Upper lobe of left lung (tissue), 6 donors: ENCODE data around the gene TSHZ2. TPM values are rescaled to one million over a fixed set of nuclear protein-coding genes. Genes with fewer than 3 reads are reported as not detected.

Source experiments
- ATAC-seq, 2 donors: fragments of 200-7000 bp; cut with Tn5 transposase; one replicate each; pipeline ENCODE4 v1.9.1; 2022; ENCODE audit warnings: mild to moderate bottlenecking in 2 of 2, moderate library complexity in 2 of 2; ENCODE audit not compliant: low FRiP score in 2 of 2
- DNase-seq, 2 donors: peaks; one replicate each; pipeline ENCODE4 v3.0.0-alpha.2; 2019 to 2020
- H3K27ac ChIP-seq, 4 donors: fragments of 200-600 bp; sonication (generic); one replicate each; pipeline ENCODE4 v1.5.1; 2016 to 2019
- H3K27me3 ChIP-seq, 4 donors: fragments of 200-600 bp; sonication (generic); one replicate each; pipeline ENCODE4 v1.5.1; 2017 to 2019
- H3K36me3 ChIP-seq, 4 donors: fragments of 200-600 bp; sonication (generic); one replicate each; pipeline ENCODE4 v1.5.1; 2016 to 2019
- H3K4me1 ChIP-seq, 4 donors: fragments of 200-600 bp; sonication (generic); one replicate each; pipeline ENCODE4 v1.5.1; 2018 to 2019
- H3K4me3 ChIP-seq, 4 donors: fragments of 200-600 bp; sonication (generic); one replicate each; pipeline ENCODE4 v1.5.1; 2017 to 2019; ENCODE audit warnings: mild to moderate bottlenecking in 2 of 4, moderate library complexity in 1 of 4
- H3K9me3 ChIP-seq, 4 donors: fragments of 200-600 bp; sonication (generic); one replicate each; pipeline ENCODE4 v1.5.1; 2018 to 2019
- EP300 ChIP-seq, 4 donors: sonication (generic); formaldehyde crosslinking; IDR thresholded peaks; one replicate each; pipeline ENCODE4 v1.5.1; 2017; ENCODE audit warnings: antibody characterized with exemption in 4 of 4, control low read depth in 2 of 4
- POLR2A ChIP-seq, 4 donors: fragments of 450-650 bp; IDR thresholded peaks; one replicate each; pipeline ENCODE4 v1.5.1; 2016 to 2017; ENCODE audit warnings: antibody characterized with exemption in 4 of 4, mild to moderate bottlenecking in 2 of 4
- POLR2AphosphoS5 ChIP-seq, 2 donors: sonication (generic); formaldehyde crosslinking; IDR thresholded peaks; one replicate each; pipeline ENCODE4 v1.5.1; 2017; ENCODE audit warnings: antibody characterized with exemption in 2 of 2
- WGBS, 2 donors: methylation state at CpG; one replicate each; pipeline ENCODE4 v1.1.5; 2017 to 2018; 5-methylcytosine and 5-hydroxymethylcytosine counted together
- total RNA-seq, 6 donors: library from RNA; depleted of rRNA in 4 of 6; stranded (reverse); fragments of >200 nt in 4 of 6; gene quantifications; one replicate each; pipeline versions ENCODE4 v1.1.0 to v1.2.1, GENCODE V29; 2016 to 2021
- TF ChIP-seq, protein P1 (sequence below), 6 experiments: fragments of 450-650 bp in 4 of 6; fragments of 200-600 bp in 2 of 6; sonication (generic) in 2 of 6; IDR thresholded peaks; one replicate each; pipeline ENCODE4 v1.5.1; 2016 to 2019; ENCODE audit warnings: antibody characterized with exemption in 6 of 6
- donor health status: DM: no; HTN: no; CAD: no; lungs with moderate emphysema.
- donor health status: DM: no; HTN: yes; CAD: no; lungs with severe emphysema.

The TSHZ2 gene
- total RNA-seq, 6 donors from 2014 or later = 1.8 to 10.0 (median 3.2) TPM

DNA sequence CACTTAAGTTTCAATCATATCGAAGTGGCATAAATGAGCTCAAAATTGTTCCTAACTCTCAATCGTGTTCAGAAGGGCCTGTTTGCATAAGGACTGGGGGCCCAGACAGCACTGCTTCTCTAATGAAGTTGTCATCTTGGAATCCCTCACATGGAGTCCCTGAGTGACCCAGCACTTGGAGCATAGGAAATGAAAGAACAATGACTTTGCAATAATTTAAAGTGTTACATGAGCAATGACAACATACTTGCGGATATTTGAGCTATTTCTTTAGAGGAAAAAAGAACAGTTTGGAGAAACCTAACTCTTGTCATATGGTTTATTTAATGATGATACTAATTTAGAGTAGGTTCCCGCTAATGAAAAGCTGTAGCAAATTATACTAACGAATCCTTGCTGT, 239.9 kb downstream of the TSHZ2 start:
- Histone ChIP-seq H3K27ac (no peak overlapping the region), H3K27me3 (no peaks in the 10 kb centered on the region), H3K36me3 (no peaks in the 10 kb centered on the region), H3K4me3 (no peak overlapping the region), H3K4me1 (peaks cover 0 to 5% (median 0%) of the 10 kb centered on the region in 4 donors), H3K9me3 (no peaks in the 10 kb centered on the region)
- ATAC-seq = no peak
- no peak for DNase-seq
- TF ChIP-seq, protein P1, sequence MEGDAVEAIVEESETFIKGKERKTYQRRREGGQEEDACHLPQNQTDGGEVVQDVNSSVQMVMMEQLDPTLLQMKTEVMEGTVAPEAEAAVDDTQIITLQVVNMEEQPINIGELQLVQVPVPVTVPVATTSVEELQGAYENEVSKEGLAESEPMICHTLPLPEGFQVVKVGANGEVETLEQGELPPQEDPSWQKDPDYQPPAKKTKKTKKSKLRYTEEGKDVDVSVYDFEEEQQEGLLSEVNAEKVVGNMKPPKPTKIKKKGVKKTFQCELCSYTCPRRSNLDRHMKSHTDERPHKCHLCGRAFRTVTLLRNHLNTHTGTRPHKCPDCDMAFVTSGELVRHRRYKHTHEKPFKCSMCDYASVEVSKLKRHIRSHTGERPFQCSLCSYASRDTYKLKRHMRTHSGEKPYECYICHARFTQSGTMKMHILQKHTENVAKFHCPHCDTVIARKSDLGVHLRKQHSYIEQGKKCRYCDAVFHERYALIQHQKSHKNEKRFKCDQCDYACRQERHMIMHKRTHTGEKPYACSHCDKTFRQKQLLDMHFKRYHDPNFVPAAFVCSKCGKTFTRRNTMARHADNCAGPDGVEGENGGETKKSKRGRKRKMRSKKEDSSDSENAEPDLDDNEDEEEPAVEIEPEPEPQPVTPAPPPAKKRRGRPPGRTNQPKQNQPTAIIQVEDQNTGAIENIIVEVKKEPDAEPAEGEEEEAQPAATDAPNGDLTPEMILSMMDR (IDR thresholded peaks at IDR 0.05) = no peak
- no peak for TF ChIP-seq POLR2A (IDR thresholded peaks at IDR 0.05)
- no peak for TF ChIP-seq EP300 (IDR thresholded peaks at IDR 0.05)
- no peak for TF ChIP-seq POLR2AphosphoS5 (IDR thresholded peaks at IDR 0.05)
- 78 to 79% methylated on average over 5 of the region's 5 CpGs for WGBS, 2 donors

DNA sequence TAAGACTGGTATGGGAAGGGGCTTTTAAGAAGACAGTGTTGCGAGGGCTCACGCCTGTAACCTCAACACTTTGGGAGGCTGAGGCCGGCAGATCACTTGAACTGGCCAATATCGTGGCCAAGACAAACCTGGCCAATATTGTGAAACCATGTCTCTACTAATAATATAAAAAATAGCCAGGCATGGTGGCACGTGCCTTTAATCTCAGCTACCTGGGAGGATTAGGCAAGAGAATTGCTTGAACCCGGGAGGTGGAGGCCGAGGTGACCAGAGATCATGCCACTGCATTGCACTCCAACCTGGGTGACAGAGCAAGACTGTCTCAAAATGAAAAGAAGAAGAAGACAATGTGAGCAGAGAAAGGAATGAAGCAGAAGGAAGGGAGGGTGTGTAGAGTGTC, 242.2 kb downstream of the TSHZ2 start:
- Histone ChIP-seq H3K9me3 (no peaks in the 10 kb centered on the region), H3K4me3 (no peak overlapping the region), H3K4me1 (peaks cover 0 to 7% (median 0%) of the 10 kb centered on the region in 4 donors), H3K36me3 (no peaks in the 10 kb centered on the region), H3K27me3 (no peaks in the 10 kb centered on the region), H3K27ac (no peak overlapping the region)
- 90 to 94% methylated on average over 7 of the region's 7 CpGs for WGBS, 2 donors
- no peak for DNase-seq
- ATAC-seq = no peak
- TF ChIP-seq POLR2A (IDR thresholded peaks at IDR 0.05) (no peak), EP300 (IDR thresholded peaks at IDR 0.05) (no peak), POLR2AphosphoS5 (IDR thresholded peaks at IDR 0.05) (no peak)
- TF ChIP-seq, protein P1 (IDR thresholded peaks at IDR 0.05) = no peak

DNA sequence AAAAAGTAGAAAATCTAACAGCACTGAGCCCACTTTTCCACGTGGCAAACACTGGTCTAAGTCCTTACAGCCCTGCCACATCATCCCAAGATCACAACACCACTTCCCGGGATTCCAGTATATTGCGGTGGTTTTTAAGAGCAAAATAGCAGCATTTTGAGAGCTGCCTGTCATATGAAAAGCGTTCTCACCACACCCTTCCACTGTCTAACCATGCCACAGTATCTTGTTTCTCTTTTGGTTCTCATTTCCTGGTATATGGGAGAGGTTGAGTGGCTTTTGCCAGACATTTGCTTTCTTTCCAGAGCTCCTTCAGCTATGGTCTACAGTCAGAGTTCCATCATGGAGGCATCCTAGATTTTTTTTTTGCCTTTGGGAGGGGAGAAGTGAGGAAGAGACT, 243.0 kb downstream of the TSHZ2 start:
- ATAC-seq = no peak
- Histone ChIP-seq H3K4me3 (no peak overlapping the region), H3K4me1 (peaks cover 0 to 7% (median 0%) of the 10 kb centered on the region in 4 donors), H3K9me3 (no peaks in the 10 kb centered on the region), H3K36me3 (no peaks in the 10 kb centered on the region), H3K27ac (no peak overlapping the region), H3K27me3 (no peaks in the 10 kb centered on the region)
- no peak for DNase-seq
- TF ChIP-seq, protein P1 (IDR thresholded peaks at IDR 0.05) = no peak
- TF ChIP-seq POLR2A (IDR thresholded peaks at IDR 0.05) (no peak), POLR2AphosphoS5 (IDR thresholded peaks at IDR 0.05) (no peak), EP300 (IDR thresholded peaks at IDR 0.05) (no peak)
- 66 to 72% methylated on average over 4 of the region's 4 CpGs for WGBS, 2 donors

DNA sequence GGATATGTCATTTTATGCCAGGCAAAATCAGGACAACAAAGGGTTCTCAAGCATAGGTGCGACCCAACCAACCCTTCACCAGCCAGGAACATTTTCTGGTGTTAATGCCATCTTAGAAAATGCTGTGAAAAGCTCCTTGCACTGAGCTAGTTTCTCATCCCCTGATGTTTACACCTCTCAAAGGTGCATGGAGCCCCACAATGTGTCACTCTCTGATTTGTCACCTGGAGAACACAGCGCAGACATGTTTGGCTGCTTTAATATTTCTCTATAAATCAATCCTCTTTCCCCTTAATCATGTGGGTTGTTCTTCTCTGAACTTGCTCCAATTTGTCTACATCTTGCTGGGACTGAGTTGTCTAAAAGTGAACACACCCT, 244.3 kb downstream of the TSHZ2 start:
- no peaks in the 10 kb centered on the region for H3K27me3 ChIP-seq
- TF ChIP-seq EP300 (IDR thresholded peaks at IDR 0.05) = no peak
- TF ChIP-seq, protein P1 (IDR thresholded peaks at IDR 0.05) = no peak
- TF ChIP-seq POLR2AphosphoS5 (IDR thresholded peaks at IDR 0.05) = no peak
- TF ChIP-seq POLR2A (IDR thresholded peaks at IDR 0.05) = no peak
- H3K9me3 ChIP-seq = no peaks in the 10 kb centered on the region
- no peak overlapping the region for H3K4me3 ChIP-seq
- peaks cover 0 to 7% (median 0%) of the 10 kb centered on the region in 4 donors for H3K4me1 ChIP-seq
- no peak overlapping the region for H3K27ac ChIP-seq
- 88 to 93% methylated on average over 2 of the region's 2 CpGs for WGBS, 2 donors
- no peaks in the 10 kb centered on the region for H3K36me3 ChIP-seq
- DNase-seq (no peak), ATAC-seq (no peak)

DNA sequence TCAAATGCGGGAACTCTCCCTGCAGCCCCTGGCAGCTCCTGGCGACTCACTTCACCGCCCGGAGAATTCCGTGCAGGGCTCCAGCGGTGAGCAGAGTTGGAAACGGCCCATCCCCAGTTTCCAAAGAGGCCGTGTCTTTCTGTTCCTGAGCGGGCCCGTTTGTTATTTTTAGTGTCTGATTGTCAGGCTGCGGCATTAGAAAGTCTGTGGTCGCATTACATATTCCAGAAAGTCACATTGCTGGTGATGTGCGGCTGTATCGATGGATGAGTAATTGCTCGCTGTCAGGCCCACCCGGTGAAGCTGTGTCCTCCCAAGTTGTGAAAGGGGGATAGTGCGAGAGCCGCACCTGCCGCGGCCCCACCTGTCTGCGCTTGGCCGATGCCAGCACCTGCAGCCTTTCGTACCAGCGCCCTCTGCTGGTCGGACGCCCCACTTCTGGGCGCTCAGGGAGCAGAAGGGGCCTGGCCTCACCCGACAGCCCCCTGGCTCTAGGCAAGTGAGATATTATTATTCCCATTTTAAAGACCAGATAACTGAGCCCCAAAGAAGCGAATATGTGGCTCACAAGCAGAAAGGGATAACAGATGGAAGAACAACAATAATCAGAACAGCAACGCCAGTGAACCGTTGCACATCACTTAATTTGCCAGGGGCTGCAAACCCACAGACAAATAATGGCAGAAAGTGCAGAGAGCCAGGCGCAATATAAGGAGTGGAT, 244.9 kb downstream of the TSHZ2 start:
- 17 to 26% methylated on average over 21 to 29 of the region's 32 CpGs for WGBS, 2 donors
- peak overlapping the region in 1 of 4 donors; percentile 2 for H3K4me3 ChIP-seq
- H3K4me1 ChIP-seq = peaks cover 0 to 7% (median 0%) of the 10 kb centered on the region in 4 donors
- TF ChIP-seq, protein P1 (IDR thresholded peaks at IDR 0.05) = peak; percentile 72 to 84 (median 81)
- TF ChIP-seq EP300 (IDR thresholded peaks at IDR 0.05) = no peak
- no peak for TF ChIP-seq POLR2AphosphoS5 (IDR thresholded peaks at IDR 0.05)
- no peaks in the 10 kb centered on the region for H3K9me3 ChIP-seq
- ATAC-seq = peak; percentile 78
- H3K27ac ChIP-seq = no peak overlapping the region
- peak; percentile 65 to 91 for DNase-seq
- H3K36me3 ChIP-seq = no peaks in the 10 kb centered on the region
- H3K27me3 ChIP-seq = no peaks in the 10 kb centered on the region
